Measurements from ENCODE around the gene ULBP3.

The ULBP3 gene

DNA sequence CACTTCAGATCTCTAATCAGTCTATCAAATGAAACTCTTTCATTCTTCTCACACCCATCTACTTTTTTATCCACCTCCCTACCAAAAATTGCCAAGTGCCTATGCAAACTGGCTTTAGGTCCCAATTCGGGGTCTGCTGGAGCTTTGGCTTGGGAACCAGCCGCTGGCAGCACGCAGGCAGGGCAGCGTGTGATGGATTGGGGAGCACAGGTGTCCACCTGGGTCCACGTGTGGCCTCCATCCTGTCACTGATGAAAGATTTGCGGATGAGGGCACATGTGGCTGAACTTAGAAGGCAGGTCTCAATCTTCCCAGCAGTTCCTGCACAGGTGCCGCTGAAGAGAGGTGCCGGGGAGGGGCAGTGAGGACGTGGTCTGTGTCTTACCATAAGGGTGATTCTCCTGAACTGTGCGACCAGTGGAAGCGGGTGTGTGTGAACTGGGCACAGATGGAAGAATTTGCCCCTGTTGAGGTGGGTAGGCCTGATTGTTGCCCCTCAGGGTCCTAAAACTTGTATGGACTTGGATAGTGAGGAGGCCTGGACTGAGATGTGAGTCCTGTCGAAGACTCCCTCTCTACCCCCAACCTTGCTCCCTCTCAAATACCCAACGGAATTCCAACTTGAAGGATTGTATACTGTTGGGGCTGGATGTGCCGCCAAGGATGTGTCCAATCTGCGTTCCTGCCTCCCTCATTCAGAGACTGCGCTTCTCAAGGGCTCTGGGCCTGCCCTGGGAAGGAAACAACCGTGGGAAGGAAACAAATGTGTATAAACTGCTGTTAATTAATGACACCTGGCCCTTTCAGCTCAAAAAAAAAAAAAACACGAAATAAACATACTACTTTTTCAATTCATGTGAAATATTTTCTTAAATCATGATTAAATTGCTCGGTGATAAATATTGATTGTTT lies 25.2 kb downstream of the ULBP3 start:
- Mint-ChIP-seq H3K4me3 (no peak overlapping the region), H3K36me3 (no peaks in the 10 kb centered on the region), H3K27me3 (peaks cover 34% of the 10 kb centered on the region), H3K4me1 (no peaks in the 10 kb centered on the region), H3K27ac (no peak overlapping the region), H3K9me3 (no peaks in the 10 kb centered on the region)
- DNase-seq (ENCODE audit: low spot score in 2 of 2), result no peak
- no peak for ATAC-seq (ENCODE audit: low read depth)

DNA sequence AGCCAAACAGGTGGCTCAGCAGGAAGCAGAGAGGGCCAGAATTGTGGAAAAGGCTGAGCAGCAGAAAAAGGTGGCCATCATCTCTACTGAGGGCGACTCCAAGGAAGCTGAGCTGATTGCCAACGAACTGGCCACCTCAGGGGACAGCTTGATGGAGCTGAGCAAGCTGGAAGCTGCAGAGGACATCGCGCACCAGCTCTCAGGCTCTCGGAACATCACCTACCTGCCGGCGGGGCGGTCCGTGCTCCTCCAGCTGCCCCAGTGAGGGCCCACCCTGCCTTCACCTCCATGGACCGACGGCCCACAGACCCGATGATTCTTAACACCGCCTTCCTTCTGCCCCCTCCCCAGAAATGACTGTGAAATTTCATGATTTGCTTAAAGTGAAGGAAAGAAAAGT lies 25.8 kb downstream of the ULBP3 start:
- ATAC-seq (ENCODE audit: low read depth), result no peak
- H3K27ac Mint-ChIP-seq, result no peak overlapping the region
- H3K27me3 Mint-ChIP-seq, result peaks cover 38% of the 10 kb centered on the region

DNA sequence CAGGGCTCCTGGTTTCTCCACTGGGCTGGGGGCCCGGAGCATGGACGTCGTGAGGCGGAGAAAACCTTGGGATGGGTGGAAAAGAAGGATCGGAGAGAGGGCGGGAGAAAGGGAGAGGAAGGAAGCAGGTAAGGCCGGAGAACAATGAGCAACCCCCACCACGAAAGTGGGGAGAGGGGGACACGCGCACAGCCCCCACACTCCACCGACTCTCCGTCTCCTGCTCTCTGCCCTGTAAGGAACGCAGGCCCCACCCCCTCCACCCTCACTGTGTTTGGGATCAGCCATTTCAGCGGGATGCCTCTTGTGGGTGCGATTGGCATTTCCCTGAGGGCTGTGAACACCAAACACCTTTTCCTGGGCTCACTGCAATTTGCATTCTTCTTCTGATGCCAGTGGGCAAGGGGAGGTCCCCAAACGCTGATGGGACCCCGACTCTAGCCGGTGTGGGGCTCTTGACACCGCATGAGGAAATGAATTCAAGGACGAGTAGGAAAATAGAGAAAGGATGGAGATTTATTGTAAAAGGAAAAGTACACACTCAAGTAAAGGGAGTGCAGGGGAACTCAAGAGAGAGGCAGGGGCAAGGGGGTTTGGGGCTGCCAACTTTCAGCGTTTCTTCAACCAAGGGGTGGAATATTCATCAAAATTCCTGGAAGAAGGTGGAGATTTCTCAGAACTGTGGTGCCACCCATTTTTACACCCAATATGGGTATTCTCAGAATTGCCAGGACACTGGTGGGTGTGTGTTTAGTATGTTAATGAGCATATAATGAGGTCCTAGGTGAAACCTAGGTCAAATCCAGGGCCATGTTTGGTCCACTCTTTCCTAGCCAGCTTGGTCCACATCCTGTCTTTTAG lies 30.5 kb downstream of the ULBP3 start:
- DNase-seq (ENCODE audit: low spot score in 2 of 2) (no peak), ATAC-seq (ENCODE audit: low read depth) (no peak)
- Mint-ChIP-seq H3K4me1 (peaks cover 7% of the 10 kb centered on the region), H3K27me3 (peaks cover 35% of the 10 kb centered on the region), H3K4me3 (no peak overlapping the region), H3K27ac (no peak overlapping the region), H3K36me3 (no peaks in the 10 kb centered on the region), H3K9me3 (no peaks in the 10 kb centered on the region)

More for the DNA sequence above, 25.8 kb downstream of the ULBP3 start:
- Mint-ChIP-seq H3K4me1 (no peaks in the 10 kb centered on the region), H3K9me3 (no peaks in the 10 kb centered on the region), H3K4me3 (no peak overlapping the region), H3K36me3 (no peaks in the 10 kb centered on the region)
- no peak for DNase-seq (ENCODE audit: low spot score in 2 of 2)

DNA sequence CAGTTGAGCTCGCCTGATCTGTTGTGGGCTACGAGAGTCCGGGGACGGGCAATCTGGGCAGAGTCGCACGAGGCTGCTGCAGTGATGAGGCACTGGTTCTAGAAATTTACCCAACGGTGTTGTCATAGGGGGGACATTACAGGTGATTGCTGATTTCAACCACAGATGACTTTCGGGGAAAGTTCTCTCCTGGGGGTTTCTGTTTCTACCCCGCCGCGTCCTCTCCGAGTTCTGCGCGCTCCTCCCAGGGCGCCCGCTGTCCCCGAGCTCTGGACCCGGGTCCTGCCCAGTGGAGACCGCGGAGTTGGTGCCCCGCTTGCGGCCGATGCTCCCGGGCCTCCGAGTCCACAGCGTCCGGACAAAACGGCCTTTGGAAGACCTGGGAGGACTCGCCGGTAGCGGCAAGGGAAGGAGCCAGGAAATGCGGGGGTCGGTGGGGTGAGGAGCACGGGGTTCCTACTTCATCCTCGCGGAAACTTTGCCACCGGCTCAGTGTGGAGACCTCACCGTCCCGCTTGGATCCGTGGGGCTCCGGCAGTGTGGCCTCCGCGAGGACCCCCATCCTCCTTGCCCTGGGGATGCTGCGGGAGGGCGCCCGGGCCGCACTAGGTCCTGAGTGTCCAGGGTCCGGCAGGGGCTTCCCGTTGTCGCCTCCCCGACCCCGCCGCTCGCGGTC lies 31.3 kb downstream of the ULBP3 start:
- peaks cover 38% of the 10 kb centered on the region for H3K27me3 Mint-ChIP-seq
- H3K27ac Mint-ChIP-seq, result peak overlapping the region; percentile 4
- H3K4me1 Mint-ChIP-seq, result peaks cover 7% of the 10 kb centered on the region
- no peaks in the 10 kb centered on the region for H3K36me3 Mint-ChIP-seq
- ATAC-seq (ENCODE audit: low read depth), result peak; percentile 53
- DNase-seq (ENCODE audit: low spot score in 2 of 2), result no peak
- peak overlapping the region; percentile 76 for H3K4me3 Mint-ChIP-seq
- H3K9me3 Mint-ChIP-seq, result no peaks in the 10 kb centered on the region

DNA sequence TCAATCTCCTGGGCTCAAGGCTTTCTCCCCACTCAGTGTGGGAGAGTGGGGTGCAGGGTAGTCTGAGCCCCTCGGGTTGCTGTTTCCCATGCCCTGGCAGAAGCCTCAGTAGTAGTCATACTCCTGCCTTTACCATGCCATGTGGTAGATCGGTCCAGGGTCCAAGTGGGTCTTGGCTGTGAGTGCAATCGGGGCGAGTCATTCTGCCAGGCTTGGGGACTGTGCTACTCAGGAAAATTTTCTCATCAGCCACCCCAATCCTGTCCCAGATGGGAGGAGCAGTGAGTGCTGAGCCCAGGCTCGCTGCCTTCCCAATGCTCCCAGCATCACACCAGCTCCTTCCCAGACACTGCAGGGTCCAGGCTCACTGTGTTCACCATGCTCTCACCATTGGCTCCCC lies 32.8 kb downstream of the ULBP3 start:
- Mint-ChIP-seq H3K9me3 (no peaks in the 10 kb centered on the region), H3K27ac (no peak overlapping the region), H3K36me3 (no peaks in the 10 kb centered on the region), H3K4me3 (no peak overlapping the region), H3K4me1 (peaks cover 7% of the 10 kb centered on the region), H3K27me3 (peaks cover 33% of the 10 kb centered on the region)
- ATAC-seq (ENCODE audit: low read depth) (no peak), DNase-seq (ENCODE audit: low spot score in 2 of 2) (no peak)

DNA sequence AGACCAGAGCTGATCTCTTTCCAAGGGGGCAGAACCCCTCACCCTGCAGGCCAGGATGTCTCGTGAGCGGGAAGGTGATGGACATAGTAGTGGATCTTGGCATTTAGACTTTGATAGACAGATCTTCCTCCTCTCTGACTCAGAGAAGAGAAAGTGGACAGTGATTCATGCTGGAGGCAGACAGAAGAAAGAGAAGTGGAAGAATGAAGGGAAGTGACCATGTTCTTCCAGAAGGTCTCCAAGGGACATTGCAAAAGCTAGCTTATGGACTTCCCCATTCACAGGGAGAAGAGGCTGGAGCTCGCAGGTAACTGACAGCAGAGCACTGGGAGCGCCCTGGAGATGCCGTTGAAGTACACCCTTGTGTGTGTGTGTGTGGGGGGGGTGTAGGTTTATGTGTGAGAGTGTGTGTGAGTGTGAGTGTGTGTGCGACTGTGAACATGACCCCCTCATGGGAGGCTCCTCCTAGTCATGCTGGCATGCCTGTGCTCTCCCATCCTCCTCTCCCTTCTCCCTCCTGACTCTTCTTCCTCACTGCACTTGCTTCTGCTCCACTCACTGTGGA lies 35.6 kb downstream of the ULBP3 start:
- ATAC-seq (ENCODE audit: low read depth) (no peak), DNase-seq (ENCODE audit: low spot score in 2 of 2) (no peak)
- H3K4me1 Mint-ChIP-seq, result peaks cover 20% of the 10 kb centered on the region
- H3K4me3 Mint-ChIP-seq, result no peak overlapping the region
- peaks cover 19% of the 10 kb centered on the region for H3K27me3 Mint-ChIP-seq
- no peaks in the 10 kb centered on the region for H3K36me3 Mint-ChIP-seq
- H3K9me3 Mint-ChIP-seq, result no peaks in the 10 kb centered on the region
- no peak overlapping the region for H3K27ac Mint-ChIP-seq

DNA sequence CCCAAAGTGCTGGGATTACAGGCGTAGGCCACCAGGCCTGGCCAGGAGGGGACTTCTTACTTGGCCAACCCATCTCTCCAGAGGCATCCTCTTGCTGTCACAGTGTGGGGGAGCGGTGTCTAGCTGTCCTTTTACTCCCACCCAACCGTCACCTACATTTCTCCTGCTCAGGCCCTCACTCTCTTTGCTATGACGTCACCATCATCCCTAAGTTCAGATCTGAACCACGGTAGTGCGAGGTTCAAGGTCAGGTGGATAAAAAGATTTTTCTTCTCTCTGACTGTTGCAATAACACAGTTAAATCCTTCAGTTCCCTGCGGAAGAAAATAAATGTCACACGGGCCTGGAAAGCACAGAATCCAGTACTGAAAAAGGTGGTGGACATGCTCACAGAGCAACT lies 36.3 kb downstream of the ULBP3 start:
- H3K27me3 Mint-ChIP-seq, result peaks cover 19% of the 10 kb centered on the region
- no peak overlapping the region for H3K27ac Mint-ChIP-seq
- no peaks in the 10 kb centered on the region for H3K9me3 Mint-ChIP-seq
- no peaks in the 10 kb centered on the region for H3K36me3 Mint-ChIP-seq
- H3K4me1 Mint-ChIP-seq, result peaks cover 22% of the 10 kb centered on the region
- DNase-seq (ENCODE audit: low spot score in 2 of 2), result no peak
- no peak overlapping the region for H3K4me3 Mint-ChIP-seq
- ATAC-seq (ENCODE audit: low read depth), result no peak

DNA sequence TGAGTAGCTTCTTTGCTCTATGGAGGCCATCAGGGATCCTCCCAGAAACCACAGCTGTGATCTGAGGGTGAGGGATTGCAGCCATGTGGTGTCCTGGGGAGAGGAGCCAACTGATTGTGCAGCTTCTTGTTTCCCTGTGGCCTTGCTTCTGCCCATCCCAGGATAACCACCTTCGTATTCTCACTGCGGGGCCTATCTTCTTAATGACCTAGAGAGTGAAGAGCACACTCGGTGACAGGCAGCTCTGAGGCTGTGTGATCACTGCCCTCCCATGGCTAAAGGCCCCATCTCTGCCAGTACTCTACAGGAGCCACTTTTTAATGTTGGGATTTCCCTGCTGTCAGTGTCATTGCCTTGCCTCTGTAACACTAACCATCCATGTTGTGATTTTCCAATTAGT lies 38.3 kb downstream of the ULBP3 start:
- Mint-ChIP-seq H3K36me3 (no peaks in the 10 kb centered on the region), H3K4me3 (no peak overlapping the region), H3K4me1 (peaks cover 19% of the 10 kb centered on the region), H3K27me3 (peaks cover 18% of the 10 kb centered on the region), H3K27ac (no peak overlapping the region), H3K9me3 (no peaks in the 10 kb centered on the region)
- DNase-seq (ENCODE audit: low spot score in 2 of 2) (no peak), ATAC-seq (ENCODE audit: low read depth) (no peak)

DNA sequence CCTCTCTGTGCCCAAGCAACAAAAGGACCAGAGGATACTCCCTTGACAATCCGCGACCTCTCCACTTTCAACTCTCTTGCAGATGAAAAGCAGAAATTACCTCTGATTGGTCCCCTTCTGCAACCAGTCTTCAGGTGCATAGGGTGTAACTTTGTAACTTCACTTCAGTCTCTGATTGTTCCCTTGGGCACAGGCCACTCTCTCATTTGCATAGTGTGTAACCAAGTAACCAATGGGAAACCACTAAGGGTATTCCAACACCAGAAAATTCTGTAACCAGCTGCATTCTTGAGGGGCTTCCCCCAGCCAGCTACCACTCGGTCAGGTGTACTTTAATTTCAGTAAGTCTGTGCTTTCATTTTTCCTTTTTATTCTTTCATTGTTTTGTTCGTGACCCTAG lies 39.2 kb downstream of the ULBP3 start:
- ATAC-seq (ENCODE audit: low read depth) (peak; percentile 93), DNase-seq (ENCODE audit: low spot score in 2 of 2) (peak in 1 of 2 donors; percentile 48)
- H3K27ac Mint-ChIP-seq, result no peak overlapping the region
- peaks cover 25% of the 10 kb centered on the region for H3K27me3 Mint-ChIP-seq
- no peaks in the 10 kb centered on the region for H3K9me3 Mint-ChIP-seq
- peak overlapping the region; percentile 40 for H3K4me3 Mint-ChIP-seq
- H3K36me3 Mint-ChIP-seq, result no peaks in the 10 kb centered on the region
- H3K4me1 Mint-ChIP-seq, result peaks cover 24% of the 10 kb centered on the region

DNA sequence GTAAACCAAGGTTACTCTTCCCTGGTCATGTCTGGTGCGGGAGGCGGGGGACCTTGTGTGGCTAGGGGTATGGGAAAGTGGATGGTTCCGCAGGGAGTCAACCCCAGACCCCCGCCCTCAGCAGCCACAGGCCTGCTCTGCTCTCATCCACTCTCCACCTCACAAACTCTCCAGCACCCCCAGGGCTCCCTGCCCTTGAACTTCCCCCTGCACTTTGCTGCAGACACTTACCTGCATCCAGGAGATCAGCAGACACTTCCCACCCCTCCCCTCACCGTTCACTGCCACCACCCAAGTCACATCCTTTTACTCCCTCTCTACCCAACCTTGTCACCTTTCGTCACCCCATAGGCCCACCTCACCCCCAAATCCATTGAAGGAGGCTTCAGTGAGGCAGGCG lies 39.6 kb downstream of the ULBP3 start:
- Mint-ChIP-seq H3K4me1 (peaks cover 27% of the 10 kb centered on the region), H3K9me3 (no peaks in the 10 kb centered on the region), H3K27me3 (peaks cover 30% of the 10 kb centered on the region), H3K36me3 (no peaks in the 10 kb centered on the region), H3K27ac (no peak overlapping the region), H3K4me3 (no peak overlapping the region)
- DNase-seq (ENCODE audit: low spot score in 2 of 2), result no peak
- no peak for ATAC-seq (ENCODE audit: low read depth)

DNA sequence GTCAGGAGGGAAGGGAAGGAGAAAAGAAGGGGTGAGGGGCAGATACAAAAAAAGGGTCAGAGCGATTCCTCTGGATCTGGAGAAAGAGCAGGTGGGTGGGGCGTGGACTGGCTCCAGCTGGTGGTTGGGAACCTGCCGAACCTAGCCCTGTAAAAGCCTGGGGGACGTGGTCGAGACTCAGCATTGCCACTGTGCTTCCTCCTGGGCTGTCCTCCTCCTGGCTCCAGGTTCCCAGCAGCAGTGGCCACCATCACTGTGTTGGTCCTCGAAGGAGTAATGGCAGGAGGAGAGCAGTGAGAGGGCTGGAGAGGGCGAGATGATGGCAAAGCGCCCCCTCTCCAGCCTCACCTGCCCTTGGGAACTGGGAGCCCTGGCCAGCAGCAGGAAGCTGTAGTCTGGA lies 40.1 kb downstream of the ULBP3 start:
- no peak for DNase-seq (ENCODE audit: low spot score in 2 of 2)
- Mint-ChIP-seq H3K9me3 (no peaks in the 10 kb centered on the region), H3K27me3 (peaks cover 33% of the 10 kb centered on the region), H3K36me3 (no peaks in the 10 kb centered on the region), H3K4me1 (peaks cover 27% of the 10 kb centered on the region), H3K4me3 (no peak overlapping the region), H3K27ac (no peak overlapping the region)
- no peak for ATAC-seq (ENCODE audit: low read depth)

DNA sequence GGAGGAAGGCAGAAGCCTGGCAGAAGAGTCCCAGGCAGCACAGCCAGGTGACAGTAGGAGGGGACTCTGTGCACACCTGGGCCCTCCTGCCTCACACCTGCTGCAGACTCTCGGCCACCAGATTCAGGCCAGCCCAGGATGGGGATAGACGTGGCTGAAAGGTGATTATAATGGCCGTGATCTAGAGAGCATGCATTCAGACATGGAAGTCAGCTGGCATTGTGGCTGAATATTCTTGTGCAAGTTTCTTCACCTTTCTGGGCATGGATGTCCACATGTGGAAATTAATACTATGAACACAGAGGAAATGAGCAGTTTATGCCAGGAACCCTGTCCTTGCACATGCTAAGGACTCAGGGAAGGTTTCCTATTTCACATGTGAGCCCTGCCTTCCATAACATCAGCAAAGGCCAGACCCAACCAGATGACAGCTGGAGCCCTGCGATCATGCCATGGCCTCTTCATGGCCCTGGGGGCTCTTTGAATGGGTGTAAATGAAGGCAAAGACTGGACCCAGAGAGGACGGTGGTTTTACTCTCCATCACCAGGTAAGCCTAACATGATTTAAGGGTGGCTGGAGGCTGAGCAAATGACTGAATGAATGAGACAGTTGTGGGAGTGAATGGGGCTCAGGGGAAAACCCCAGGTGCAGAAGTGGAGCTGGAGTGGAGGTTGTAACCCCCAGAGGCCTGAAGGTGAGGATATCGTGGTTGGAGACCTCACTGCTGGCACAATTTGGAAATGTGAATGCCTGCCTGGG lies 40.9 kb downstream of the ULBP3 start:
- no peak for ATAC-seq (ENCODE audit: low read depth)
- Mint-ChIP-seq H3K9me3 (no peaks in the 10 kb centered on the region), H3K4me1 (peaks cover 27% of the 10 kb centered on the region), H3K27ac (no peak overlapping the region), H3K36me3 (no peaks in the 10 kb centered on the region), H3K4me3 (no peak overlapping the region), H3K27me3 (peaks cover 26% of the 10 kb centered on the region)
- no peak for DNase-seq (ENCODE audit: low spot score in 2 of 2)

Data from memory B cell (primary cell).